Measurements from ENCODE around the gene SCAF4. TPM values are rescaled to one million over a fixed set of nuclear protein-coding genes. Genes with fewer than 3 reads are reported as not detected.
"Not testable (repeated sequence)": the region's sequence is repeated elsewhere in the genome, so short reads cannot be mapped to it uniquely, and the experiment has no call there.

SCAF4 gene
- total RNA-seq, 1 donor from 2014 or later, result 31.9 TPM

GRCh38 chr21:31666445-31667010, 65.4 kb downstream of the SCAF4 start:
- Mint-ChIP-seq H3K27ac (no peak overlapping the region), H3K36me3 (peaks cover 31% of the 10 kb centered on the region), H3K4me1 (peaks cover 21% of the 10 kb centered on the region), H3K9me3 (no peaks in the 10 kb centered on the region), H3K4me3 (no peak overlapping the region), H3K27me3 (ENCODE audit: insufficient read depth, low read depth) (no peaks in the 10 kb centered on the region)
- H3K27me3 ChIP-seq, result no peaks in the 10 kb centered on the region
- H3K36me3 ChIP-seq, result peaks cover 15% of the 10 kb centered on the region
- H3K79me2 ChIP-seq (ENCODE audit: low read depth), result peaks cover 36% of the 10 kb centered on the region
- H3K4me1 ChIP-seq, result no peaks in the 10 kb centered on the region
- H4K20me1 ChIP-seq (ENCODE audit: low read depth), result peaks cover 37% of the 10 kb centered on the region
- no peak overlapping the region for H3K9ac ChIP-seq
- no peaks in the 10 kb centered on the region for H3K9me3 ChIP-seq (ENCODE audit: low read depth)
- H3K4me3 ChIP-seq, result no peak overlapping the region
- no peak for DNase-seq (ENCODE audit: low spot score)
- H2AFZ ChIP-seq (replicated peaks), result no peak overlapping the region
- TF ChIP-seq EZH2 (IDR thresholded peaks at IDR 0.05) (no peak), EZH2phosphoT487 (IDR thresholded peaks at IDR 0.05) (no peak)
- TF ChIP-seq, protein P1, sequence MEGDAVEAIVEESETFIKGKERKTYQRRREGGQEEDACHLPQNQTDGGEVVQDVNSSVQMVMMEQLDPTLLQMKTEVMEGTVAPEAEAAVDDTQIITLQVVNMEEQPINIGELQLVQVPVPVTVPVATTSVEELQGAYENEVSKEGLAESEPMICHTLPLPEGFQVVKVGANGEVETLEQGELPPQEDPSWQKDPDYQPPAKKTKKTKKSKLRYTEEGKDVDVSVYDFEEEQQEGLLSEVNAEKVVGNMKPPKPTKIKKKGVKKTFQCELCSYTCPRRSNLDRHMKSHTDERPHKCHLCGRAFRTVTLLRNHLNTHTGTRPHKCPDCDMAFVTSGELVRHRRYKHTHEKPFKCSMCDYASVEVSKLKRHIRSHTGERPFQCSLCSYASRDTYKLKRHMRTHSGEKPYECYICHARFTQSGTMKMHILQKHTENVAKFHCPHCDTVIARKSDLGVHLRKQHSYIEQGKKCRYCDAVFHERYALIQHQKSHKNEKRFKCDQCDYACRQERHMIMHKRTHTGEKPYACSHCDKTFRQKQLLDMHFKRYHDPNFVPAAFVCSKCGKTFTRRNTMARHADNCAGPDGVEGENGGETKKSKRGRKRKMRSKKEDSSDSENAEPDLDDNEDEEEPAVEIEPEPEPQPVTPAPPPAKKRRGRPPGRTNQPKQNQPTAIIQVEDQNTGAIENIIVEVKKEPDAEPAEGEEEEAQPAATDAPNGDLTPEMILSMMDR (IDR thresholded peaks at IDR 0.05), result no peak
- no peak overlapping the region for H3K4me2 ChIP-seq
- H3K27ac ChIP-seq, result no peak overlapping the region
- H3F3A ChIP-seq (ENCODE audit: low read depth), result peaks cover 49% of the 10 kb centered on the region

- DNase-seq (ENCODE audit: low spot score); H3K4me3 Mint-ChIP-seq; H3K9me3 ChIP-seq (ENCODE audit: low read depth); H3K4me3 ChIP-seq; H3K27ac Mint-ChIP-seq; H3K27ac ChIP-seq; H3K27me3 Mint-ChIP-seq (ENCODE audit: insufficient read depth, low read depth); H2AFZ ChIP-seq (replicated peaks); H3K9ac ChIP-seq; H3K27me3 ChIP-seq; H3K4me2 ChIP-seq; H3K9me3 Mint-ChIP-seq; H3K4me1 ChIP-seq: not testable (repeated sequence)
- peaks cover 31% of the 10 kb centered on the region for H3K36me3 Mint-ChIP-seq
- peaks cover 44% of the 10 kb centered on the region for H4K20me1 ChIP-seq (ENCODE audit: low read depth)
- H3K79me2 ChIP-seq (ENCODE audit: low read depth), result peaks cover 42% of the 10 kb centered on the region
- H3K36me3 ChIP-seq, result peaks cover 15% of the 10 kb centered on the region
- H3K4me1 Mint-ChIP-seq, result peaks cover 25% of the 10 kb centered on the region
- peaks cover 45% of the 10 kb centered on the region for H3F3A ChIP-seq (ENCODE audit: low read depth)
Measured at GRCh38 chr21:31665869-31666268, 66.0 kb downstream of the SCAF4 start.

- Histone ChIP-seq H3K79me2 (ENCODE audit: low read depth) (peaks cover 47% of the 10 kb centered on the region), H3K4me3 (no peak overlapping the region), H2AFZ (replicated peaks) (no peak overlapping the region), H3K9me3 (ENCODE audit: low read depth) (no peaks in the 10 kb centered on the region), H3K4me1 (peaks cover 6% of the 10 kb centered on the region), H3K27me3 (no peaks in the 10 kb centered on the region), H3K27ac (no peak overlapping the region), H3K36me3 (peaks cover 15% of the 10 kb centered on the region), H3K4me2 (no peak overlapping the region), H3F3A (ENCODE audit: low read depth) (peaks cover 41% of the 10 kb centered on the region), H3K9ac (no peak overlapping the region), H4K20me1 (ENCODE audit: low read depth) (peaks cover 45% of the 10 kb centered on the region)
- Mint-ChIP-seq H3K27ac (peak overlapping the region; percentile 59), H3K9me3 (no peaks in the 10 kb centered on the region), H3K4me3 (no peak overlapping the region), H3K4me1 (peaks cover 30% of the 10 kb centered on the region), H3K27me3 (ENCODE audit: insufficient read depth, low read depth) (no peaks in the 10 kb centered on the region), H3K36me3 (peaks cover 29% of the 10 kb centered on the region)
- DNase-seq (ENCODE audit: low spot score), result no peak
- no peak for TF ChIP-seq EZH2phosphoT487 (IDR thresholded peaks at IDR 0.05)
- no peak for TF ChIP-seq EZH2 (IDR thresholded peaks at IDR 0.05)
- TF ChIP-seq, protein P1 (IDR thresholded peaks at IDR 0.05), result no peak
Measured at GRCh38 chr21:31665397-31665796, 66.5 kb downstream of the SCAF4 start.

DNA sequence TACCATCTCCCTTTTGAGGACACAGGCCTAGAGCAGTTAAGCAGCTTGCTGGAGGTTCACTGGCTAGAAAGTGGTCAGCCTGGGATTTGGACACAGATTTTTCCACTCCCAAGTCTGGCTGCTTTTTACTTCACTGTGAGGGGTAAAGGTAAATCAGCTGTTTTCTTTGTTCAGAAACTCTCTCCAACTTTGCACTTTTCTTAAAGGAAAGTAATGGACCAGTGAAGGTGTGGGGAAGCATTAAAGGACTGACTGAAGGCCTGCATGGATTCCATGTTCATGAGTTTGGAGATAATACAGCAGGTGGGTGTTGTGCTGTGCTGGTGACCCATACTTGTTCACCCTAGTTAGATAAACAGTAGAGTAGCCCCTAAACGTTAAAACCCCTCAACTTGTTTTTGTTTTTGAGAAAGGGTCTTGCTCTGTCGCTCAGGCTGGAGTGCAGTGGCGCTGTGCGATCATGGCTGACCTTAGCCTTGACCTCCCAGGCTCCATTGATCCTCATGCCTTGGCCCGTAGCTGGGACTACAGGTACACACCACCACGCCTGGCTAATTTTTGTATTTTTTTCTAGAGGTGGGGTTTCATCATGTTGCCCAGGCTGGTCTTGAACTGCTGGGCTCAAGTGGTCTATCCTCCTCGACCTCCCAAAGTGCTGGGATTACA, 68.2 kb downstream of the SCAF4 start:
- Histone ChIP-seq H4K20me1 (ENCODE audit: low read depth) (peaks cover 44% of the 10 kb centered on the region), H3F3A (ENCODE audit: low read depth) (peaks cover 24% of the 10 kb centered on the region), H2AFZ (replicated peaks) (no peak overlapping the region), H3K9ac (no peak overlapping the region), H3K27ac (no peak overlapping the region), H3K4me1 (peaks cover 6% of the 10 kb centered on the region), H3K79me2 (ENCODE audit: low read depth) (peaks cover 51% of the 10 kb centered on the region), H3K27me3 (no peaks in the 10 kb centered on the region), H3K4me3 (no peak overlapping the region), H3K4me2 (no peak overlapping the region), H3K9me3 (ENCODE audit: low read depth) (no peaks in the 10 kb centered on the region), H3K36me3 (peaks cover 10% of the 10 kb centered on the region)
- H3K9me3 Mint-ChIP-seq, result no peaks in the 10 kb centered on the region
- H3K36me3 Mint-ChIP-seq, result peaks cover 26% of the 10 kb centered on the region
- TF ChIP-seq, protein P1 (IDR thresholded peaks at IDR 0.05), result no peak
- TF ChIP-seq EZH2phosphoT487 (IDR thresholded peaks at IDR 0.05) (no peak), EZH2 (IDR thresholded peaks at IDR 0.05) (no peak)
- peaks cover 2% of the 10 kb centered on the region for H3K27me3 Mint-ChIP-seq (ENCODE audit: insufficient read depth, low read depth)
- no peak overlapping the region for H3K4me3 Mint-ChIP-seq
- peaks cover 38% of the 10 kb centered on the region for H3K4me1 Mint-ChIP-seq
- H3K27ac Mint-ChIP-seq, result no peak overlapping the region
- no peak for DNase-seq (ENCODE audit: low spot score)
